Left colon (tissue), 2 donors: ENCODE results near the gene HSPA12A. TPM values are rescaled to one million over a fixed set of nuclear protein-coding genes. Genes with fewer than 3 reads are reported as not detected.
A peak's percentile ranks its signal among the peaks of the same experiment; 100 is the strongest.

Experiments
- ATAC-seq: fragments of 200-7000 bp; cut with Tn5 transposase; one replicate; pipeline ENCODE4 v1.9.1; 2020; ENCODE audit warnings: mild to moderate bottlenecking, moderate library complexity
- DNase-seq, 2 donors: peaks; one replicate each; pipeline ENCODE4 v3.0.0-alpha.2; 2020
- intact Hi-C, 2 donors: fragments of 100-400 bp; cut with DNase I in 1 of 2; cut with micrococcal nuclease in 1 of 2; formaldehyde crosslinking; loops; one replicate each; pipeline versions ENCODE4 v1.11.2 to v1.14.0; 2022; cut with DNase I, micrococcal nuclease
- long read RNA-seq: library from polyadenylated mRNA; unstranded; transcript quantifications from one replicate; pipeline ENCODE4 v2.0.0, GENCODE V29; 2021
- total RNA-seq, 2 donors: library from RNA; stranded (reverse); fragmentation: NEBNext Ultra II Directional; extraction: Animal tissue kit (Norgen Biotek cat#: 25700); gene quantifications; one replicate each; pipeline ENCODE4 v1.2.1, GENCODE V29; 2021
- donor health status: DM: no; HTN: no; CAD: no.
- donor health status: DM: yes; HTN: yes; CAD: no.

Gene HSPA12A, protein sequence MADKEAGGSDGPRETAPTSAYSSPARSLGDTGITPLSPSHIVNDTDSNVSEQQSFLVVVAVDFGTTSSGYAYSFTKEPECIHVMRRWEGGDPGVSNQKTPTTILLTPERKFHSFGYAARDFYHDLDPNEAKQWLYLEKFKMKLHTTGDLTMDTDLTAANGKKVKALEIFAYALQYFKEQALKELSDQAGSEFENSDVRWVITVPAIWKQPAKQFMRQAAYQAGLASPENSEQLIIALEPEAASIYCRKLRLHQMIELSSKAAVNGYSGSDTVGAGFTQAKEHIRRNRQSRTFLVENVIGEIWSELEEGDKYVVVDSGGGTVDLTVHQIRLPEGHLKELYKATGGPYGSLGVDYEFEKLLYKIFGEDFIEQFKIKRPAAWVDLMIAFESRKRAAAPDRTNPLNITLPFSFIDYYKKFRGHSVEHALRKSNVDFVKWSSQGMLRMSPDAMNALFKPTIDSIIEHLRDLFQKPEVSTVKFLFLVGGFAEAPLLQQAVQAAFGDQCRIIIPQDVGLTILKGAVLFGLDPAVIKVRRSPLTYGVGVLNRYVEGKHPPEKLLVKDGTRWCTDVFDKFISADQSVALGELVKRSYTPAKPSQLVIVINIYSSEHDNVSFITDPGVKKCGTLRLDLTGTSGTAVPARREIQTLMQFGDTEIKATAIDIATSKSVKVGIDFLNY
- total RNA-seq = 1 to 10 TPM; 6.6 to 7.2 TPM
- long read RNA-seq, partial matches to known transcripts = 0 of 5 reads
- long read RNA-seq, other reads (novel, unspliced or antisense) = 4 of 5 reads

DNA sequence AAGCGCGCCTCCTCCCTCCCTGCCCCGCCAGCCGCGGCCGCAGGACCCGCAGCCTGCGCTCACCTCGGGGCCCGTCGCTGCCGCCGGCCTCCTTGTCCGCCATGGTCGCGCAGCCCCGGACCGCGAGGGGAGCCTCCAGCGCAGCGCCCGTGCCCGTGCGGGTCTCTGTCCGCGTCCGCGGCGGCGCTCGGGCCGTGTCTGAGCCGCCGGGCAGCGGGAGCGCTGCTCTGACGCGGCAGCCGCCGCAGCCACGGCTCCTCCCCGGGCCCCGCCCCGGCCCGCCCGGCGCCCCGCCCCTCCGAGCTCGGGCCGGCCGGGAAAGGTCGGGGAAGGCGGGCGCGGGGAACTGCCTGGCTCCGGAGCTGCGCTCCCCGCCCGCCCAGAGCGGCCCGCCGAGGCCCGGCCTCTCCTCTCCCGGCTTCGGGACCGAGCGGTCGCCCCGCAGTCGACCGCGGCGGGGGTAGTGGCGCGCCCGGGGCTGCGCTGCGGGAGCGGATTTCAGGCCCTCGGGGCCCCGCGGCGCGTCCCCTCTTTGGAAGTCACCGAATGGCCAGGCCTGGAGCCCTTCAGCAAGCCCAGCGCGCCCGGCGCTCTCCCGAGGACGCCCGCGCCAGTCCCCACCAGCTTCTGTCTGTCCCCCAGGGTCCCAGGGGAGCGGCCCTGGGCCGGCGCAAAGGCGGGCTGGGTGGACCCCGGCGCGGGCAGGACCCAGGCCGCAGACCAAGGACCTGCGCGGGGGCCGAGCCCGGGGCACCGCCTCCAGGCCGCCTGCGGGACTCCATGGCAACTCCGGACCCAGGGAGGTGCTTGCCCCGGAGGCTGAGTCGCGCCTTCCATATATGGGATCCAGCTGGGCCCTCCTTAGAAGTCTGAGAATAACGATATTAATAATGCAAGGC lies at the start of gene HSPA12A:
HSPA12A (minus strand) TSS at position 200 of the 899 bp plus-strand sequence; CDS start at position 103, 97 bp downstream.
- ATAC-seq = peak; percentile 92
- DNase-seq = peak; percentile 66 to 82
- intact Hi-C loops = no loop called here

DNA sequence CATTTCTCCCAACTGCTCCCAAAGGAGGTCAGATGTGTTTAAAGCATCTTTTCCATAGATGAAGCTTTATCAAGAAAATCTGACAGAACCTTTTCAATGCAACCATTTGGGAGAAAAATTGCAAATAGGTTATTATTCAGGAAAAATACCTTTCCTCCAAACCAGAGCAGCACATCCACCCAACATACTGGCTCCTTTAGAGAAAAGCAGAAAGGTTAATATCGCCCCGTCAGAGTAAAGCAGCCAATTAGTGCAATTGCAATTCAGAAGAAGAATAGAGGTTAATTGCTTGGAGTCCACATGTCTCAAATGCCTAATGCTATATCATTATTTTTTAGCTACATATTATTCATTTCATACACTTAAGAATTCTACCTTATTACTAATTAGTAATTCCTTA lies 48.9 kb upstream of the HSPA12A start:
- intact Hi-C loops = no loop called here
- DNase-seq (no peak), ATAC-seq (no peak)

DNA sequence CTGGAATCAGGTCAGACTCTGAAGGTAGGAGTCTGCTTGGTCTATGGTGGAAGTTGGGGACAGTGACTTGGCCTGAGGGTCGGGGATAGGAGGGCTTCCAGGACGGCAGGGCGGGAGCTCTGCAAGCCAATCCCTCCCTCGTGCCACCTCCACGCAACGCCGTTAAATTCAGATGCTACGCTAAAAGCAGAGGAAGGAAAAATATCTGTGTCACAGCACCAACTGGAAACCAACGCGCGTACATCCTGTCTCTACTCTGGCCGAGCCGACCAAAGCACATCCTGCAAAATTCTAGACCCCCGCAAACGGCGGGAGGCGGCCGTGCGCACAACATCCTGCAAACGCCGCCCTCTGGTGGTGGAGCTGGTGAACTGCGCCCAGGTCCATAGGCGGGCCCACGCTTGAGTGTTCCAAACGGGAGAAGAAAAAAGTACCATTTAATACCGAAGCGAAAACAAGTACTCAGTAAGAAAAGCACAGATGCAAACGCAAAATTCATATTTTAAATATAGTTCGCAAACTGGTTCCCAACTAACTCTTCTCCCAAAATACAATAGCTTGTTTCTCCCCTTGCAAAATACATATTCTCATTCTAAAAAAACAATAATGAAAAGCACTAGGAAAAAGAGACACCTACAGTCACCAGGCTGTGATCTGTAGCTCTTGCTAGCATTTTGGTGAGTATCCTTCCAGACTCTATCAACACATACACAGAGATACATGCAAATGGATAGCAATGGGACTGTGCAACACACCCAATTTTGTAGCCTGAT lies 45.7 kb upstream of the HSPA12A start:
- intact Hi-C loops = loop anchor here (5.0 to 10.0 kb wide), 2 partner anchors 93 to 106 kb away; no protein-coding TSS in a partner anchor
- peak in 1 of 2 donors; percentile 73 for DNase-seq
- peak; percentile 74 for ATAC-seq

DNA sequence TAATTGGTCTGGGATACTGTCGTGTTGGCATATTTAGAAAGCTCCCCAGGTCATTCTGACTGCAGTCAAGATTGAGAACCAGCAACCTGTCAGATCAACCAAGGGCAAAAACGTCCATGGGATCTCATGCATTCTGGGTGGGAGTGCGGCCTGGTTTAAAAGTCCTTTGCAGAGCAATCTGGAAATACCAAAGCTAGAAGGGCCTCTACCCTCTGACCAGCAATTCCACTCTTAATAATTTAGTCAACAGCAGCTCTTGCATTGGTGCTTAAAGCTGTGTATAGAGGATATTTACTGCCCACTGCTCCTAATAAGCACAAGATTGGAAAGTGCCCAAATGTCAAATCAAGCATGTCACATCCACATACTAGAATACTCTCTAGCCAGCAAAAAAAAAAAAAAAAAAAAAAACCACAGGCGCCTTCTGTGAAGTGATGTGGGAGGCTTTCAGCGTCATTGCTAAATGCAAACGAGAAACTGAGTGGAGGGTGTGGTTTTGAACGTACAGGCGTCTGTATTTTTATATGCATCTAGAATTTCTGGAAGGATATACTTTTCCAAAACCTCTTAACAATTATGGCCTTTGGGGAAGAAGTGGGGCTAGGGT lies 44.8 kb upstream of the HSPA12A start:
- ATAC-seq = no peak
- intact Hi-C loops = loop anchor here (5.0 to 10.0 kb wide), 2 partner anchors 92 to 105 kb away; no protein-coding TSS in a partner anchor
- no peak for DNase-seq

DNA sequence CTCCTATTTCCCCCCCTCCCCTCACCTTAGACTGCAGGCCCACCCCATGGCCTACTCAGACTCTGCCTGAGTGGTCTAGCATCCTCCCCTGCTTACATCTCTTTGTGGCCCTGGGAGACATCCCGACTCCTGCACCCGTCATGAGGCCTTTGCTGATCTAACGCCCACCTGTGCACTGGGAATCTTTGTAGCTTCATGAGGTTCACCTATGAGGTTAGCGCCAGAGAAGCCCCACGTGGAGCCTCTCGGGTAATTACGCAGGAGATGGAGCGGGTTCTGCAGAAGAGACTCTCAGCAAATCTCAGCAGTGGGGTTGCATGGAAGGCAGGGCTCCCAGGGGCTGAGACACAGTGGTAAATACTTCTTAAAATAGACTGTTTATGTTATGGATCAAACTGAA lies 43.5 kb upstream of the HSPA12A start:
- intact Hi-C loops = loop anchor here (5.0 to 10.0 kb wide), 2 partner anchors 91 to 104 kb away; no protein-coding TSS in a partner anchor
- no peak for ATAC-seq
- no peak for DNase-seq

DNA sequence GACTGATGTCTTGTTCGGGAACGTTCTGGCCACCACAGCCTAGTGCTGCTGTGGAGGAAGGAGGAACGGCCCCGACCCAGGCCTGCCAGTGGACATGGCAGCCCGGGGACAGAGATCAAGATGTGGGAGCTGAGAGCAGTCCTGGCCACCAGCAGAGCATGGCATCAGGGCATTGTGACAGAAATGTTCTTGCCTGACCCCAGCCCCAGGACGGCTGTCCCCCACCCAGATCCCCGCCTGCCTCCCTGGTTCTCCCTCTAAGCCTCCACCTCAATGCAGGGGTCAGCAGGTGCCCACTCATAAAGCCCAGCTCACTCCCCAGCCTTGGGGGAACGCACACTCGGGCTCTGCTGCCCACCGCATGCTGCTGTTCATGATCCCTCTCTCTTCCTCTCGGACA lies 42.9 kb upstream of the HSPA12A start:
- DNase-seq (no peak), ATAC-seq (no peak)
- intact Hi-C loops = loop anchor here (5.0 to 10.0 kb wide), 2 partner anchors 90 to 103 kb away; no protein-coding TSS in a partner anchor

DNA sequence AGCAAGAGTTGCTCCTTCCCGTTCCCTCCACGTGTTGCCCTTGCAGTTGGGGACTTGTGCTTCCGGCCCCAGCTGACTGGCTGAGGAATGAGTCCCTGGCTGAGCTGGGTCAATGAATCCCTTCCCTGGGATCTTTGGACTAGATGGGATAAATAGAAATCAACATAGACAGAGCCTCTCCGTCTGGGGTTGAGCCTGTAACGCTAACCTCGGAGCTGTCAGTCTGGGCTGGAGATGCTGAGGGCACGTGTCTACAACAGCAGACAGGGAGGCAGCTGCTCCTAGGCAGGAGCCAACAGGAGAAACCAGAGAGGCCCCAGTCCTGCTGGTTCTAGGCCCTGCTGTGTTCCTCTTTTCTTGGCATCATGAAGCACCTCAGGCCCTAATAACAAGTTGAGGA lies 42.3 kb upstream of the HSPA12A start:
- DNase-seq = no peak
- no peak for ATAC-seq
- intact Hi-C loops = loop anchor here (5.0 to 10.0 kb wide), 2 partner anchors 90 to 102 kb away; no protein-coding TSS in a partner anchor

DNA sequence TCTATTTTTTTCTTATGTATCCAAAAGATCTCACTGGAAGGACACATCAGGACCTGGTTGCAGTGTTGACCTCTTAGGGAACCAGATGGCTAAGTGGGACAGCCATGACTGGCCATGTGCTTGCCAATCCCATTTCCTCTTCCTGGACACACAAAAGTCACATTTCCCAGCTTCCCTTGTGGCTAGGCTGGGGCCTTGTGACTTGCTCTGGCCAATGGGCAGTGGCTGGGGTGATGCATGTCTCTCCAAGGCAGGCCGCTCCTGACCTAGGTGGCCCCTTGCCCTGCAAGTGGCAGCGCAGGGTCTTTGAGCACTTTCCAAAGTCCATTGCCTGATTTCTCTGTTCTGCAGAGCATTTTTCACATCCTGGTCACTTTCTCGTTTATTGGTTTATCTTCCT lies 41.7 kb upstream of the HSPA12A start:
- intact Hi-C loops = loop anchor here in 1 of 2 donors (10.0 kb wide), 1 partner anchor 89 kb away; no protein-coding TSS in a partner anchor
- DNase-seq (no peak), ATAC-seq (no peak)

DNA sequence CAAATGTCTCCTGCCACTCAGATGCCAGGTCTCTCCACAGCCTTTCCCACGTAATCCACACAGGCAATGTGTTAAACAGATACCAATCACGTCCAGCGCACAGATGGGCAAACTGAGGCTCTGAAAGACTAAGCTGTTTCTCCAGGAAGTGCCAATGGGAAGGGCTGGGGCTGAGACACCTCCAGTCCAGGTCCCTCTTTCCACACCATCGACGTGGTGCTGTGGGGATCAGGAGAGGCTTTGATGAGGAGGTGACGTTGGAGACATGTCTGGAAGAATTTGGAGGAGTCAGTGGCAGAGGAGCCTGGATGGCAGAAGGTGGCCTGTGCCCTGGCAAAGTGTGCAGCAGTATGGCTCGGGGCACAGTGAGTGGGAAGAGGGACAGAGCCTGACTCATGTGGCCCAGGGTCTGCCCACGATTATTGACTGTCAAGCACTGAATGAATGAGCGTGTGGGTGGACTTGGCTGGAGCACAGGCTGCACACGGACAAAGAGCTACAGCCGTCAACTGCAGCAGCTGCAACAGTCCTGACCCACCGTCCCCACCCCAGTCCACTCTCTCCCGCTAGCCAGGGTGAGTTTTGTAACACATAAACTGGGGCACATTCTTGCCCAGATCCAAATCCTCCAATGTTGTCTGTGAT lies 40.8 kb upstream of the HSPA12A start:
- ATAC-seq = no peak

DNA sequence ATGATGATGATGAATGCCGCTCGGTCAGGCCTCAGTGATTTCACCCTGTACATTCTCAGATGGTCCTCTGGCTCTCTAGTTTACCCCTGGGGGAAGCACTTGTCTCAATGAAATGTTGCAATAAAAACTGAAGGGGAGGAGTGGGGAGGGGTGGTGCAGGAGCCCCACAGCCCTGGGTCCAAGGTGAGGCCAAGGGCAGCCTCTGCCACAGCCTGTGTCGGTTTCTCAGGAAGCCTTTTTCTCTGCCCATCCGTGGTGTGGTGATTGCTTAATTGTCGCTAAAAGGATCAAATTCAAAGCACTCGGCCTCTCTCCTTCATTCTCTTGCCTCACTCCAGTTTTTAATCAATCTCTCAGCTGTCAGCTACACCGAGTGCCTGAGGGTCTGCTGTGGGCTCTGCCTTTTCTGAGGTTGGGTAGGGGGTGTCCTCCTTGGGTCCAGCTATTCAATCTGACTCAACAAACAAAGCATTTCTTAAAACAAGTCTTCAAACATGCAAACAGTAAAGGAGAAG lies 39.1 kb upstream of the HSPA12A start:
- intact Hi-C loops = loop anchor here in 1 of 2 donors (10.0 kb wide), 1 partner anchor 87 kb away; no protein-coding TSS in a partner anchor
- ATAC-seq (no peak), DNase-seq (no peak)

More for the DNA sequence above, 40.8 kb upstream of the HSPA12A start:
- intact Hi-C loops = loop anchor here in 1 of 2 donors (10.0 kb wide), 1 partner anchor 88 kb away; no protein-coding TSS in a partner anchor
- no peak for DNase-seq

DNA sequence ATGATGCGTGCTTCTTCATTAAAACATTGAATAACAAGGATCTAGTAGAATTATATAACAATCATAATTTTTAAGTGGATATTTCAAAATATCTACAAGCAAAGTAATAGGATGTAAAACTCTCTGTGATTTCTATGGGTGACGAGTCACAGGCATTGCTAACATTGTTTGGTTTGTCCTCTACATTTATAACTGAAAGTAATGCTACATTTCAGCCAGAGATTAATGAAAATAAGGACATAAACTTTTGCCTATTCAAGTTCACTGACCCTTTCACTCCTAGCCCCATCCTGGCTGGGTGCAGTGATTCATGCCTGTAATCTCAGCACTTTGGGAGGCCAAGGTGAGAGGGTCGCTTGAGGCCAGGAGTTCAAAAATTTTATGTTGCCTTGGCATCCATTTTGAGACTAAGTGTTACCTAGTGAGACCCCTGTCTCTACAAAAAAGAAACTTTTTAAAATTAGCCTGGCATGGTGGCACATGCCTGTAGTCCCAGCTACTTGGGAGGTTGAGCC lies 38.4 kb upstream of the HSPA12A start:
- DNase-seq = no peak
- ATAC-seq = no peak
- intact Hi-C loops = loop anchor here in 1 of 2 donors (10.0 kb wide), 1 partner anchor 86 kb away; no protein-coding TSS in a partner anchor

DNA sequence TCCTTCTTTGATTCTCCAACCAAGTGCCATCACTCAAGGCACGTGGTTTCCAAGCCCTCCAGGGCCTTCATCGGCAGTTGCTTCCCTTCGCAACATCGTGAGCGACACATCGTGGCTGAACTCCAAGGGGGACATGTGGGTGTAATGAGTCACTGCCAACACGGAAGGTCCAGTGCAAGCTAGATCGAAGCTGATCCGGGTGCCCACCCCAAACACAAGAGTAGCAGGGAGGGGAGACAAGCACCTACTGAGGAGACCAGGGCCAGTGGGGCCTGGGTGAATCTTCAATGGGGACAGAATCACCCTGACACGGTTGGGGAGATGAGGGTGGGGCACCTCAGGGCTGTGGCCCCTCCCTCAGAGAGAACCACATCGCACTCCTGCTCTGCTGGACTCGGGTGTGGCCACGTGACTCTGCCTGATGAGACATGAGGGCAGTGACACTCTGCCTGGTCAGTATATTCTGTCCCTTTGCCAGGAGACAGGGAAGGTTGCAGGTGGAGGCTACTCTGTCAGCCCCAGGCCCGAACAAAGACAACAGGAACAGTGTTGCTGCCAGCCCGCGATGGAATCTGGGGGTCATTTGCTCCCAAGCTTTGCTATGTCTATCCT lies 36.8 kb upstream of the HSPA12A start:
- intact Hi-C loops = no loop called here
- no peak for ATAC-seq

DNA sequence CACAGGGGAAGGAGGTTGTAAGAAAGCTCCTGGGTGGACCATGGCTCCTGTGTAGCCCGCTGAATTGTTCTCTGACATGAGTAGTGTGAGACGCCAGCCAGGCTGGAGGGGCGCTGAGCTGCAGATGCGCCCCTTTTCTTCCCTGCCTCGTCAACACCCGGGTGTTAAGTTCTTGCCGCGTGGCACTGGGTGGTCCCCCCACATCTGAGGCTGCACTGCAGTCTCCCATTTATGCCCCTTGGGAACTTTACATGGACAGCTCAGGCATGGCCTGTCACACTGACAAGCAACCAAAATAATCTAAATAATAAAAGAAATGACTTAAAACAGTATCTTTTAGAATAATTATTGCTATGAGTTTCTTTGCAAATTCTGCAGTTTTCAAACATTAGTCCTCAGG lies 34.6 kb upstream of the HSPA12A start:
- ATAC-seq (peak; percentile 72), DNase-seq (no peak)
- intact Hi-C loops = no loop called here

More for the DNA sequence above, 36.8 kb upstream of the HSPA12A start:
- DNase-seq = no peak

DNA sequence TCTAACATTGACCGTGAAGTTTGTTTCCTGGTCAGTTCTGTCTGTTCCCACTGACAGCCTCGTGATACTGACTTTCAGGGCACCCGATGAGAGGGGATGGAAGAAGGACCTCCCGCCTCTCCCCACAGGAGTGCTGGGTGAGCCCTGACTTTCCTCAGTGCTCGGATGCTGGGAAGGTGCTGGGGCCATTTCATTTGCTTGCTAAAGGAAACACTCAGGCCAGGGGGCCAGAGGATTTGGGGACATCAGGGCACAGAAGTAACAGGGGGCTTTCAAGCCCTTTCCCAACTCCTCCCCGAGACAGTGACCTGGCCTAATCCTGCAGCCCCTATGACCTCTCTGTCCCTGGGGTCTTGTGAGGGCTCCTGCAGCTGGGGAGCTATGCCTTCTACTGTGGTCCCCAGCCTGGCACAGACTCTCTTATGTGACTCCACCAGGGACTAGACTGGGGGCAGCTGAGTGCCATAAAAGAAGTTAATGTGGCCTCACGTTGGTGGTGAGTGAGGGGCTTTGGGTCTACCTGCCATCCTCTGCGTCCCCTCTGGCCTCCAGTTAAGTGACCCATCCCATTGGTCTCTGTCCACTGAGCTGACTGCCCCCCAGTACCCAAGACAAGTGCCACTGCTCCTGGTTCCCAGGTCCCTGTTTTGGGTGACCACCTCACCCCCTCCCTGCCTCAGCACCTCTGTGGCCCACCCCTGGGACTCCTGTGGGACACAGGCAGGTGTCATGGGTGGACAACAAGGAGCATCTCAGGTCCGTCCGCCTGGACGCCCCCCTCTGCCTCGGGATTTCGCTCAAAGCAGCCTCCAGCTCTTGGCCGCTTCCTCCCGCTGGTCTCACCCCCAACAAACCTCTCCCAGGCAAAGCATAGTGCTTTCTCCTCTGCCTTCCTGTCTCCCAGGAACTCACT lies 33.4 kb upstream of the HSPA12A start:
- no peak for ATAC-seq
- intact Hi-C loops = no loop called here
- DNase-seq = no peak

DNA sequence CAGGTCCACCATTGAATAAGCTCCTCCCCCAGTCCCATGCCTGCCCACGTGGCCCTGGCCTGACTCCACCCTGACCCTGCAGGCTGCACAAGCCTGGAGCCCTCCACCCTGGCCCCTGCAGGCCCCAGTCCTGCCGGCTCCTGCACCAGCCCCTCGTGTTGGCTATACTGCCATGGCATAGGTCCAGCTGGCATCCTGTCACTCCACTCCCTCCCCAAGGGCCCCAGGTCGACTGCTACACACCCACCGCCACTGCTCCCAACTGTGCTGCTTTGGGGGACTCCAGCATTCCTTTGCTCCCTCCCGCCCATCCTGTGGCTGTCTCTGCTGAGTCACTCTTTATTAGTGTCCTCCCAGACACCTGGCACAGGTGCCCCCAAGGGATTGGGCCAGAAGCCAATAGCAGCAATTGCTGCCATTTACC lies 32.4 kb upstream of the HSPA12A start:
- DNase-seq (peak; percentile 47 to 52), ATAC-seq (peak; percentile 70)
- intact Hi-C loops = no loop called here
